ENCODE results near the gene NMUR1. TPM values are rescaled to one million over a fixed set of nuclear protein-coding genes. Genes with fewer than 3 reads are reported as not detected.
A peak's percentile ranks its signal among the peaks of the same experiment; 100 is the strongest.

NMUR1 gene
- total and polyA plus RNA-seq, 8 donors = 0.38 to 2.1 (median 0.89) TPM

GRCh38 chr2:231525248-231526163 lies 4.7 kb downstream of the NMUR1 start:
- ATAC-seq = no peak
- TF ChIP-seq CTCF (IDR thresholded peaks at IDR 0.05) = no peak
- H3K27ac ChIP-seq = no peak overlapping the region
- no peaks in the 10 kb centered on the region for H3K27me3 ChIP-seq
- DNase-seq = no peak
- no peaks in the 10 kb centered on the region for H3K36me3 ChIP-seq
- peaks cover 0 to 2% (median 0%) of the 10 kb centered on the region in 3 donors for H3K4me1 ChIP-seq
- 95% methylated on average over 24 of the region's 24 CpGs for WGBS, 2 donors
- intact Hi-C loops (cut with DNase I) = no loop called here
- H3K4me3 ChIP-seq = no peak overlapping the region
- no peak for FAIRE-seq
- H3K9me3 ChIP-seq = no peaks in the 10 kb centered on the region

GRCh38 chr2:231524477-231525247 lies 5.6 kb downstream of the NMUR1 start:
- intact Hi-C loops (cut with DNase I) = no loop called here
- WGBS, 2 donors = 92% methylated on average over 16 of the region's 16 CpGs
- Histone ChIP-seq H3K4me3 (no peak overlapping the region), H3K9me3 (no peaks in the 10 kb centered on the region), H3K36me3 (no peaks in the 10 kb centered on the region), H3K4me1 (peaks cover 0 to 11% (median 0%) of the 10 kb centered on the region in 3 donors), H3K27me3 (no peaks in the 10 kb centered on the region), H3K27ac (no peak overlapping the region)
- DNase-seq (peak in 1 of 6 donors; percentile 52), FAIRE-seq (no peak), ATAC-seq (no peak)
- TF ChIP-seq CTCF (IDR thresholded peaks at IDR 0.05) = no peak

DNA sequence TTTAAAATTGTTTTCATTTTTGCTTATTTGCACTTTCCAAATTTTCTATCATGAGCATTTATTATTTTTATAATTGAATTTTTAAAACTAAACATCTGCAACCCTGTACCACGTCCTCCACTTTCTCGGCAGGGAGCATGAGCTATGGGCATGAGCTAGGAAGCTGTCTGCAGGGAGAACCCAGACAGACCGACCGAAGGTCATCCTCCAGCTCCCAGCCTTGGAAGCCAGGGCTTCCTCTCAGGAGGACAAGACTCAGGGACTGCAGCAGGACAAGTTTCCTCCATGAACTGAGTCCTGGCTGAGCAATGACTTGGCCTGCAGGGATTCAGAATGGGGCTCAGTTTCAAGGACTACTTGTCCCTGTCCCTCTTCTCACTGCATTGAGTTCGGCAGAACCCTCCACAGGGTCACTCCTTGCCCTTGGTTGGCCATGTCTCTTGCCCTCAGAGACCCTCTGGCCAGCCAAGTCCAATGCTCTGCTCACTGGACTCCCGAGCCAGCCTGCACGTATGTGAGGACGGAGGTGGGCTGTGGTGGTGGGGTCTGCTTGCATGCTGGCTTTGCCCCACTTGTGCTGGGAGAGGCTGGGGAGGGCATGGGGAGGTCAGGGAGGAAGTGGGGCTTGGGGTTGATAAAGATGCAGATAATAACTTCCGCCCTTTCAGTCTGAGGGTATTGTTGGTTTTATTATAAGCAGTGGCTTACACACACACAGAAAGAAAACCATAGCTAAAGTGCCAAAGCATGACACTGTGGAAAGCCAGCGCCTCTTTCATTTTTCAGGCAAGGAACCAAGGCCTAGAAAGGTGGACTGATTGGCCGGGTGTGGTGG lies 6.6 kb downstream of the NMUR1 start:
- peak in 1 of 6 donors; percentile 45 for DNase-seq
- no peaks in the 10 kb centered on the region for H3K9me3 ChIP-seq
- no peak for ATAC-seq
- no peaks in the 10 kb centered on the region for H3K36me3 ChIP-seq
- H3K4me1 ChIP-seq = peaks cover 0 to 11% (median 8%) of the 10 kb centered on the region in 3 donors
- 72 to 78% methylated on average over 11 of the region's 11 CpGs for WGBS, 2 donors
- no peak for FAIRE-seq
- no peak overlapping the region for H3K27ac ChIP-seq
- no peak overlapping the region for H3K4me3 ChIP-seq
- H3K27me3 ChIP-seq = no peaks in the 10 kb centered on the region
- no peak for TF ChIP-seq CTCF (IDR thresholded peaks at IDR 0.05)
- intact Hi-C loops (cut with DNase I) = no loop called here

DNA sequence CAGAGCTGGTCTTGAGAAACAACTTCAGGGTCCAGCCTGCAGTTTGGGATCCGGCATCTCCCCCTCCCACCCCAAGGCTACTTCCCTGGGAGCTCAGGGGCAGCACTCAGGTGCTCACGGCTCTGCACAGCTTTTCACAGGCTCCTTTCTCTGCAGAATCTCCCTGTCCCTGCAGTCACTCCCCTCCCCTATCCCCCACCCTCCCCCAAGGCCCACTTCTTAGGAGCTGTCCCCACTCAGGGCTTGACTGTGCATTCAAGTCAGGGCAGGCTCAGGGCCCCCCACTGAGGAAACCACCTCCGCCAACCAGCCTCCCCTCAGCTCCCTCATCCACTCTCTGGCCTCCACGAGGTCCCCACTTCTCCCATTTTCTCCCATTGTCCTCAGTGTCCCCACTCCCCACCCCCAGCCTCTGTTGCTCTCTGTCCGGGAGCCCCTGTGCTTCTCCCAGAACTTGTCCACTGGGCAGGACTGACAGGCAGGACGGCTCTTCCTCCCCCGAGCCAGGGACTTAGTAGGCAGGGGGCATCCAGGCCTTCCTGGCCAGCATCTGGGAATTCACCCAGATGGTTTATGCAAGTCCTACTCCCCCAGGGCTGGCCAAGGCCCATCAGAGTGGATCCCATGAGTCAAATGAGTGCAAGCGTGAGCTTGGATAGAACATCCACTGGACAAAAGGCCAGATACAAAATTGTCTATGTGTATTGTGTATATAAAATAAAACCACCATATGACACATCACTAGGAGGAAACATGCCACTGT lies 7.6 kb downstream of the NMUR1 start:
- TF ChIP-seq CTCF (IDR thresholded peaks at IDR 0.05) = no peak

More for the DNA sequence above, 7.6 kb downstream of the NMUR1 start:
- WGBS, 2 donors = 77 to 80% methylated on average over 8 of the region's 8 CpGs
- intact Hi-C loops (cut with DNase I) = no loop called here
- Histone ChIP-seq H3K27me3 (no peaks in the 10 kb centered on the region), H3K36me3 (no peaks in the 10 kb centered on the region), H3K4me3 (no peak overlapping the region), H3K4me1 (peaks cover 0 to 14% (median 11%) of the 10 kb centered on the region in 3 donors), H3K27ac (no peak overlapping the region), H3K9me3 (no peaks in the 10 kb centered on the region)
- no peak for FAIRE-seq
- no peak for ATAC-seq
- peak in 1 of 6 donors; percentile 43 for DNase-seq
